HepG2 (cell line): ENCODE results near the gene SRP14. TPM values are rescaled to one million over a fixed set of nuclear protein-coding genes. Genes with fewer than 3 reads are reported as not detected.
A peak's percentile ranks its signal among the peaks of the same experiment; 100 is the strongest.

Experiments used
- ATAC-seq: fragments of 200-7000 bp; cut with Tn5 transposase; 3 replicates; pipeline ENCODE4 v1.9.1; 2020; ENCODE audit warnings: mild to moderate bottlenecking, moderate library complexity
- BruUV-seq: library from RNA; stranded (reverse); fragments of 400-500 nt; replicated peaks from 2 replicates; lab custom pipeline; 2021; lab: Mats Ljungman, UMichigan
- CTCF ChIA-PET: fragments of 300-600 bp; formaldehyde crosslinking; extraction: SDS; loops from one replicate; lab custom pipeline; 2021; ENCODE audit warnings: low total read pairs, inconsistent platforms, low intra/inter-chr PET ratio; lab: Yijun Ruan, JAX
- POLR2A ChIA-PET: fragments of 350-600 bp; sonication (Branson Sonifier 250); formaldehyde crosslinking; loops from one replicate; lab custom pipeline; 2020; ENCODE audit warnings: antibody characterized with exemption, inconsistent platforms; lab: Yijun Ruan, JAX
- DNase-seq: peaks from one replicate; pipeline ENCODE4 v3.0.0-alpha.2; 2015; ENCODE audit warnings: low spot score
- FAIRE-seq: peaks from 3 replicates; lab custom pipeline; 2011; peaks lifted over from hg19 to GRCh38; lab: Jason Lieb, UNC
- H2AFZ ChIP-seq: one replicate; pipeline ENCODE4 v1.6.1; 2011; ENCODE audit warnings: low read length, inconsistent platforms
- H3K27ac ChIP-seq: fragments of 300-600 bp; 3 replicates; pipeline ENCODE4 v1.8.0; 2011; ENCODE audit warnings: mixed run types, mild to moderate bottlenecking, mixed read lengths, low read length, inconsistent platforms; ENCODE audit not compliant: insufficient read depth; ENCODE audit errors: extremely low read length
- H3K27me3 ChIP-seq, 2 experiments: fragments of 200-600 bp in 1 of 2; 2 replicates in 1 of 2; 3 replicates in 1 of 2; pipeline versions ENCODE4 v1.6.0 to v1.8.0; 2011; ENCODE audit warnings: low read length in 2 of 2, mild to moderate bottlenecking in 2 of 2, moderate library complexity in 2 of 2, inconsistent platforms in 1 of 2; ENCODE audit not compliant: insufficient read depth in 2 of 2, control insufficient read depth in 1 of 2
- H3K36me3 ChIP-seq, 2 experiments: fragments of 200-600 bp in 1 of 2; replicated peaks in 1 of 2; 2 replicates in 1 of 2; 3 replicates in 1 of 2; pipeline versions ENCODE4 v1.5.1 to v1.8.0; 2011; ENCODE audit warnings: low read length in 2 of 2, inconsistent platforms in 1 of 2; ENCODE audit not compliant: insufficient read depth in 2 of 2, control insufficient read depth in 1 of 2
- H3K4me1 ChIP-seq: 2 replicates; pipeline ENCODE4 v1.5.1; 2012; ENCODE audit warnings: low read length, inconsistent platforms; ENCODE audit not compliant: insufficient read depth
- H3K4me2 ChIP-seq: 2 replicates; pipeline ENCODE4 v1.6.0; 2011; ENCODE audit warnings: low read depth, low read length, inconsistent platforms
- H3K4me3 ChIP-seq, 3 experiments: fragments of 200-600 bp in 1 of 3; sonication (generic), shearing (Covaris generic) in 1 of 3; replicated peaks in 1 of 3; 2 replicates each; pipeline ENCODE4 v1.5.1; 2011 to 2016; ENCODE audit warnings: low read length in 3 of 3, inconsistent platforms in 2 of 3, low read depth in 2 of 3, mild to moderate bottlenecking in 2 of 3, control low read depth in 1 of 3, mixed read lengths in 1 of 3; ENCODE audit not compliant: insufficient read depth in 1 of 3
- H3K79me2 ChIP-seq: one replicate; pipeline ENCODE4 v1.6.1; 2011; ENCODE audit warnings: low read length, inconsistent platforms; ENCODE audit not compliant: insufficient read depth
- H3K9ac ChIP-seq: 2 replicates; pipeline ENCODE4 v1.6.0; 2011; ENCODE audit warnings: mild to moderate bottlenecking, low read depth, low read length, inconsistent platforms; ENCODE audit not compliant: insufficient read depth
- H3K9me3 ChIP-seq: 2 replicates; pipeline ENCODE4 v1.5.1; 2012; ENCODE audit warnings: mild to moderate bottlenecking, low read length
- H4K20me1 ChIP-seq: 2 replicates; pipeline ENCODE4 v1.6.0; 2011; ENCODE audit warnings: inconsistent platforms, mild to moderate bottlenecking, low read length, moderate library complexity; ENCODE audit not compliant: insufficient read depth
- AHDC1 ChIP-seq: sonication (generic); formaldehyde crosslinking; IDR thresholded peaks from 2 replicates; pipeline ENCODE4 v1.5.1; 2020; ENCODE audit warnings: mild to moderate bottlenecking, missing genetic modification reagents, borderline replicate concordance
- MAFF ChIP-seq: IDR thresholded peaks from 2 replicates; pipeline ENCODE4 v1.6.1; 2011; ENCODE audit warnings: low read depth, low read length, improper control_type of control experiment
- MAFK ChIP-seq, 2 experiments: IDR thresholded peaks in 1 of 2; conservative IDR thresholded peaks in 1 of 2; 2 replicates each; pipeline ENCODE4 v1.6.1; 2011; ENCODE audit warnings: improper control_type of control experiment in 2 of 2, low read length in 2 of 2
- RBFOX2 ChIP-seq: fragments of 200-400 bp; formaldehyde crosslinking; IDR thresholded peaks from 2 replicates; pipeline ENCODE4 v1.6.1; 2017; ENCODE audit warnings: low read depth, mild to moderate bottlenecking, low read length
- ZNF761 ChIP-seq: sonication (generic); formaldehyde crosslinking; conservative IDR thresholded peaks from 2 replicates; pipeline ENCODE4 v1.4.0; 2020; ENCODE audit warnings: mild to moderate bottlenecking, missing genetic modification reagents
- WGBS: methylation state at CpG from one replicate; pipeline ENCODE4 v1.1.6; 2017; ENCODE audit warnings: low lambda C conversion rate; 5-methylcytosine and 5-hydroxymethylcytosine counted together
- in situ Hi-C: cut with HindIII; loops from 2 replicates; pipeline ENCODE4 v1.10.0; 2017; ENCODE audit warnings: low pct_unique_long_range_greater_than_20kb; ENCODE audit not compliant: extremely low pct_ligation_motif_present
- intact Hi-C: fragments of 100-400 bp; cut with micrococcal nuclease; formaldehyde crosslinking; loops from one replicate; pipeline ENCODE4 v1.10.0; 2022; ENCODE audit not compliant: unreplicated experiment
- polyA plus RNA-seq, 8 experiments: library from polyadenylated mRNA; depleted of rRNA in 3 of 8; stranded (reverse) in 7 of 8; unstranded in 1 of 8; fragments of >200 nt; fragmentation: Illumina TruSeq in 4 of 8; extraction: Trizol in 4 of 8; gene quantifications; 2 replicates each; pipeline versions ENCODE4 v1.2.1 to v1.2.3, GENCODE V29; 2011 to 2016; ENCODE audit warnings: low read depth in 4 of 8, missing spikeins in 1 of 8, mixed read lengths in 1 of 8; ENCODE audit not compliant: insufficient read depth in 1 of 8
- total RNA-seq, 5 experiments: library from RNA; depleted of rRNA; stranded (reverse); fragments of >200 nt; fragmentation: Illumina TruSeq; extraction: Trizol; gene quantifications; 2 replicates each; pipeline ENCODE4 v1.2.3, GENCODE V29; 2016; ENCODE audit warnings: low read depth in 1 of 5

Gene SRP14
- total and polyA plus RNA-seq, 2 of the 13 experiments (the other 11 are each of a cell fraction or from before 2014, with no cell fraction given): 208 to 356 TPM

DNA sequence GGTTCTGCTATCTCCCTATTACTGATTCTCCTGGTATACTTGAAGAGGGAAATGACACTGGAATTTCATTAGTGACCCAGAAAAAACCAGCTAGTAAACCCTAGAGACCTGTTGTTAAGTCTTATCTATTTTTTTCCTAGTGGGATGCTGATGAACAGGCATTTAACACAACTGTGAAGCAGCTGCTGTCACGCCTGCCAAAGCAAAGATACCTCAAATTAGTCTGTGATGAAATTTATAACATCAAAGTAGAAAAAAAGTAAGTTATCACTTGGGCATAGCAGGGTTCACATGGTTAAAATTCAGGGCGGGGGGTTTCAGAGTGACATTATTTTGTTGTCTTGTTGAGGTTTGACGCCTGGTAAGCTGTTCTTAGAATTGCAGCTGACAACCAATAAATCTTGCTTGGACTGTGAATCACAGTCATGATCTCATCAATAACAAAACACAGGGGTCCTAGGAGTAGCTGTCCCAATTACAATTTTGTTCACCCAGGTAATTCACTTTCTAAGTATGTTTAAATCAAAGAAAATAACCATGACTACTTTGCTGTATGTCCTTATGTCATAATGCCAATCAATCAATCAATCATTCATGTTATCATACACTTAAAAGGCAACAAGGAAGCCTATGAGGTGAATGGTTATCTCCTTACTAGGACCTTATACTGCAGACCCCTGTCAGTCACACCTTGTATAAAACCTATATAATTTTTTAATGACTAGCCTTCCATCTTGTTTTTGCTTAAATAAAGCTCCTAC lies 4.6 kb downstream of the SRP14 start:
- TSS peak; percentile 32 for BruUV-seq
- POLR2A ChIA-PET: interaction anchor here (4.6 kb wide), 1 partner anchor 31 kb away, joined by 27 read pairs; no protein-coding TSS in a partner anchor

DNA sequence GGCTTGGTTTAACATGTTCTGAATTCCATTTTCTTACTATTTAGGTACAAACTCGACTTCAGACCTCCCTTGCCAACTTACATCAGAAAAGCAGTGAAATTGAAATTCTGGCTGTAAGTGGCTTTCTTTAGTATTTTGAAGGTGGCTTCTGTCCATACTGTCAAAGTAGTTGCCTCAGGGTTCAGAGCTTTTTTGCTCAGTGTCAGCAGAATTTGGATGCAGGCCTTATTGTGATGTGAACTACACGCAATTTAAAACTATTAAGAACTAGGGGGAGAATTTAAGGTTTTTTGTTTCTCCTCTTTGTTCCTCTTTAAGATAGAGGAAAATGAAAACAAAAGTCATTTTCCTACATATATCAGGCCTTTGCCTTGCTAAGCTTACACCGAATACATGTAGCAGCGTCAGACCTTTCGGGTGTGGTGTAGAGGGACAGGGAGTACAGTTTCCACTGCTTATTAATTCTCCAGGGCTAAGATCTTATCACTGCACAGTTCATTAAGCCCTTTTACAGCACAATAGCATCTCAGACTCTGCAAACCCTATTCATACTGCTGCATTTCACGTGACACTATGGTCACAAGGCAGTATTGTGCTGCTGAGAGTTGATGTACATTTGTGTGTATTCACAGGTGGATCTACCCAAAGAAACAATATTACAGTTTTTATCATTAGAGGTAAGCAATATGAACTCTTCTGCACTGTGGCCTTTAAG lies 6.7 kb downstream of the SRP14 start:
- POLR2A ChIA-PET: no interaction called here
- intact Hi-C loops (loop anchor here (5.0 kb wide), 1 partner anchor 245 kb away; no protein-coding TSS in a partner anchor), in situ Hi-C loops (no loop called here)
- TF ChIP-seq MAFF: peak; percentile 63
- TF ChIP-seq MAFK (conservative IDR thresholded peaks at IDR 0.05 in 1 of 2, IDR thresholded peaks at IDR 0.05 in 1 of 2; ENCODE audit: low read length in 2 of 2): peak; percentile 68 to 79
- no peak for TF ChIP-seq AHDC1 (CRISPR knock-in tag)
- FAIRE-seq: no peak
- Histone ChIP-seq H3K27ac (no peak overlapping the region), H3K36me3 (peaks cover 24 to 79% of the 10 kb centered on the region in 2 experiments), H3K9me3 (no peaks in the 10 kb centered on the region), H3K79me2 (peaks cover under 1% of the 10 kb centered on the region), H4K20me1 (peaks cover 3% of the 10 kb centered on the region; the same call in 1 of the 2 replicates), H3K4me3 (no peak overlapping the region), H3K4me1 (peaks cover 7% of the 10 kb centered on the region; the same call in 1 of the 2 replicates), H3K4me2 (no peak overlapping the region), H3K9ac (no peak overlapping the region), H3K27me3 (no peaks in the 10 kb centered on the region), H2AFZ (no peak overlapping the region)
- BruUV-seq: no TSS peak
- ATAC-seq: no peak
- 91% methylated on average over 6 of the region's 6 CpGs for WGBS
- no peak for DNase-seq
- CTCF ChIA-PET: no interaction called here

More for the DNA sequence above, 4.6 kb downstream of the SRP14 start:
- peak; percentile 54; the same call in 1 of the 2 replicates for TF ChIP-seq RBFOX2
- no peak for TF ChIP-seq ZNF761 (CRISPR knock-in tag)
- H3K9ac ChIP-seq: no peak overlapping the region
- intact Hi-C loops (loop anchor here (5.0 kb wide), 1 partner anchor 247 kb away; no protein-coding TSS in a partner anchor), in situ Hi-C loops (no loop called here)
- H2AFZ ChIP-seq: no peak overlapping the region
- no peak for FAIRE-seq
- peaks cover 14% of the 10 kb centered on the region for H3K4me1 ChIP-seq
- no peak for ATAC-seq
- DNase-seq: no peak
- H3K27ac ChIP-seq: no peak overlapping the region
- CTCF ChIA-PET: no interaction called here
- H3K4me2 ChIP-seq: no peak overlapping the region
- H3K79me2 ChIP-seq: peaks cover 19% of the 10 kb centered on the region
- no peaks in the 10 kb centered on the region; a peak in 2 of 5 replicates for H3K27me3 ChIP-seq
- WGBS: 95% methylated on average over 3 of the region's 3 CpGs
- peaks cover 7% of the 10 kb centered on the region for H4K20me1 ChIP-seq
- no peaks in the 10 kb centered on the region for H3K9me3 ChIP-seq
- H3K36me3 ChIP-seq: peaks cover 20 to 62% of the 10 kb centered on the region in 2 experiments
- H3K4me3 ChIP-seq: no peak overlapping the region
